ENCODE measurements around the gene GAS2L3.

The GAS2L3 gene

GRCh38 chr12:100674036-100674888 lies 100.8 kb downstream of the GAS2L3 start:
- TF ChIP-seq CTCF (IDR thresholded peaks at IDR 0.05), result no peak

Measured in LNCAP (cell line).